HCT116 (cell line): Measurements from ENCODE around the gene MTUS2. TPM values are rescaled to one million over a fixed set of nuclear protein-coding genes. Genes with fewer than 3 reads are reported as not detected.

Experiments
- ATAC-seq: fragments of 200-7000 bp; cut with Tn5 transposase; 2 replicates; pipeline ENCODE4 v1.9.1; 2020; ENCODE audit warnings: mild to moderate bottlenecking, moderate library complexity
- BruUV-seq: library from RNA; stranded (reverse); fragments of 400-500 nt; replicated peaks from 2 replicates; lab custom pipeline; 2021; lab: Mats Ljungman, UMichigan
- CTCF ChIA-PET: fragments of 300-600 bp; sonication (Branson Sonifier 250); formaldehyde crosslinking; loops from one replicate; lab custom pipeline; 2021; ENCODE audit warnings: antibody characterized with exemption; lab: Charles Lee
- POLR2A ChIA-PET: fragments of 300-600, 350-600 bp; sonication (Branson Sonifier 250); formaldehyde crosslinking; loops from one replicate; lab custom pipeline; 2021; ENCODE audit warnings: antibody characterized with exemption; lab: Charles Lee
- RAD21 ChIA-PET, 2 experiments: fragments of 300-600 bp; sonication (Branson Sonifier 250); formaldehyde crosslinking; loops; one replicate each; lab custom pipeline; 2023; ENCODE audit warnings: low total read pairs in 2 of 2; ENCODE audit not compliant: uncharacterized antibody in 2 of 2, unreplicated experiment in 2 of 2, low non-redundant PET in 1 of 2; lab: Charles Lee
- DNase-seq: peaks from one replicate; pipeline ENCODE4 v3.0.0-alpha.2; 2010; ENCODE audit warnings: low read depth, low spot score
- H2AFZ ChIP-seq: fragments of 200-600 bp; shearing (Covaris generic), sonication (generic); 2 replicates; pipeline ENCODE4 v1.6.1; 2017; ENCODE audit warnings: low read depth, mixed run types, mixed read lengths, antibody characterized with exemption, low read length; ENCODE audit not compliant: poor library complexity, severe bottlenecking
- H3K27ac ChIP-seq: 2 replicates; pipeline ENCODE4 v1.5.1; 2012; ENCODE audit warnings: low read depth, low read length
- H3K27me3 ChIP-seq: fragments of 200-600 bp; sonication (generic); 2 replicates; pipeline ENCODE4 v1.6.1; 2016; ENCODE audit warnings: mixed run types, low read length, mixed read lengths; ENCODE audit not compliant: insufficient read depth
- H3K36me3 ChIP-seq, 2 experiments: fragments of 200-500 bp in 1 of 2; fragments of 200-600 bp in 1 of 2; sonication (Bioruptor generic) in 1 of 2; sonication (generic) in 1 of 2; 2 replicates each; pipeline versions ENCODE4 v1.5.1 to v1.6.1; 2014 to 2016; ENCODE audit warnings: low read length in 2 of 2, inconsistent platforms in 1 of 2, mixed read lengths in 1 of 2, mixed run types in 1 of 2; ENCODE audit not compliant: insufficient read depth in 2 of 2, control insufficient read depth in 1 of 2
- H3K4me1 ChIP-seq, 2 experiments: fragments of 200-600 bp in 1 of 2; sonication (generic) in 1 of 2; 2 replicates each; pipeline versions ENCODE4 v1.5.1 to v1.6.1; 2012 to 2017; ENCODE audit warnings: low read length in 2 of 2, inconsistent platforms in 1 of 2, mild to moderate bottlenecking in 1 of 2, mixed read lengths in 1 of 2, mixed run types in 1 of 2, moderate library complexity in 1 of 2; ENCODE audit not compliant: insufficient read depth in 2 of 2, control insufficient read depth in 1 of 2
- H3K4me2 ChIP-seq: fragments of 200-600 bp; sonication (generic); 2 replicates; pipeline ENCODE4 v1.6.1; 2017; ENCODE audit warnings: mixed run types, low read length, mixed read lengths
- H3K4me3 ChIP-seq, 2 experiments: fragments of 200-600 bp in 1 of 2; sonication (generic) in 1 of 2; replicated peaks in 1 of 2; 2 replicates each; pipeline ENCODE4 v1.5.1; 2011 to 2016; ENCODE audit warnings: low read length in 2 of 2, control low read depth in 1 of 2, low read depth in 1 of 2, mild to moderate bottlenecking in 1 of 2, mixed read lengths in 1 of 2, mixed run types in 1 of 2
- H3K79me2 ChIP-seq: fragments of 200-600 bp; sonication (generic); 2 replicates; pipeline ENCODE4 v1.6.1; 2017; ENCODE audit warnings: mild to moderate bottlenecking, mixed run types, low read length, moderate library complexity, mixed read lengths; ENCODE audit not compliant: insufficient read depth
- H3K9ac ChIP-seq: fragments of 200-600 bp; sonication (generic); 2 replicates; pipeline ENCODE4 v1.6.1; 2016; ENCODE audit warnings: low read length, mixed read lengths
- H3K9me2 ChIP-seq: fragments of 200-600 bp; sonication (generic), shearing (Covaris generic); 2 replicates; pipeline ENCODE4 v1.6.1; 2017; ENCODE audit warnings: mixed run types, mild to moderate bottlenecking, moderate library complexity; ENCODE audit not compliant: insufficient read depth
- H3K9me3 ChIP-seq, 2 experiments: fragments of 200-500 bp in 1 of 2; fragments of 200-600 bp in 1 of 2; sonication (Bioruptor generic) in 1 of 2; sonication (generic) in 1 of 2; 2 replicates each; pipeline ENCODE4 v1.6.1; 2014 to 2017; ENCODE audit warnings: low read length in 2 of 2, mixed read lengths in 2 of 2, inconsistent platforms in 1 of 2, low read depth in 1 of 2, mild to moderate bottlenecking in 1 of 2, mixed run types in 1 of 2, moderate library complexity in 1 of 2; ENCODE audit not compliant: control insufficient read depth in 1 of 2, insufficient read depth in 1 of 2
- H4K20me1 ChIP-seq: fragments of 200-600 bp; sonication (generic), shearing (Covaris generic); 2 replicates; pipeline ENCODE4 v1.6.1; 2017; ENCODE audit warnings: mixed run types, mild to moderate bottlenecking, moderate library complexity; ENCODE audit not compliant: insufficient read depth
- CBX3 ChIP-seq: IDR thresholded peaks from 2 replicates; pipeline ENCODE4 v1.6.1; 2012; ENCODE audit warnings: low read depth
- ELF1 ChIP-seq: IDR thresholded peaks from 2 replicates; pipeline ENCODE4 v1.6.1; 2012; ENCODE audit warnings: low read depth, borderline replicate concordance
- SIN3A ChIP-seq: IDR thresholded peaks from 2 replicates; pipeline ENCODE4 v1.6.1; 2012; ENCODE audit warnings: low read depth
- SRF ChIP-seq: IDR thresholded peaks from 2 replicates; pipeline ENCODE4 v1.6.1; 2012; ENCODE audit warnings: low read depth
- ZFX ChIP-seq: fragments of 450-650 bp; IDR thresholded peaks from 2 replicates; pipeline ENCODE4 v1.6.1; 2017
- intact Hi-C: fragments of 100-400 bp; cut with micrococcal nuclease; formaldehyde crosslinking; loops from 2 replicates; pipeline ENCODE4 v1.10.0; 2022
- total RNA-seq: library from RNA; stranded (reverse); gene quantifications from one replicate; pipeline ENCODE4 v1.2.1, GENCODE V29; 2021; ENCODE audit not compliant: unreplicated experiment
- TF ChIP-seq, protein P1 (sequence below), 3 experiments: fragments of 200-600 bp in 1 of 3; sonication (generic) in 1 of 3; IDR thresholded peaks in 2 of 3; conservative IDR thresholded peaks in 1 of 3; 2 replicates each; pipeline ENCODE4 v1.5.1; 2012 to 2017; ENCODE audit warnings: low read depth in 2 of 3, low read length in 2 of 3, antibody characterized with exemption in 1 of 3, borderline replicate concordance in 1 of 3, control low read depth in 1 of 3, mild to moderate bottlenecking in 1 of 3, mixed read lengths in 1 of 3, mixed run types in 1 of 3, moderate library complexity in 1 of 3; ENCODE audit not compliant: insufficient read depth in 1 of 3

Gene MTUS2
- total RNA-seq, 1 experiment from 2014 or later = 0.02 TPM

DNA sequence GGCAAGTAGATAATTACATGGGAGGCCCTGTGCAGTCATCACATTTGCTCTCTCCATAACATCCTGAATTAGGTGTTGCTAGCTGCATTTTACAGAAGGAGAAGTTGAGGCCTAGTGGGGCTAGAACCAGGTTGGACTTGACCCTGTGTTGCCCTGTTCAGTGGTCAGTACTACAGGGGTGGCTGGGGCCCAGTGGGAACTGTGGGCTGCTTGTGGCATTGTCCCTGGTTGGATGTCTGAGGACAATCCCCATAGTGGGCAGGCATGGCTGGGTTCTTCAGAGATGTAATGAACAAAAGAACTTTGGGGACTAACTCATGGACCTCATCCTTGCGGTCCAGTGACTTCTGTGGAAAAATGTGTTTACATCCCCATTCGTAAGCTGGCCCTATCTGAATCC is 38.9 kb downstream of the MTUS2 start:
- Histone ChIP-seq H3K27ac (no peak overlapping the region), H3K9me2 (no peaks in the 10 kb centered on the region), H3K79me2 (no peaks in the 10 kb centered on the region), H3K9me3 (no peaks in the 10 kb centered on the region), H4K20me1 (no peaks in the 10 kb centered on the region), H3K4me1 (no peaks in the 10 kb centered on the region), H3K9ac (no peak overlapping the region), H2AFZ (no peak overlapping the region), H3K27me3 (peaks cover 59% of the 10 kb centered on the region)
- CTCF ChIA-PET = no interaction called here
- DNase-seq = no peak
- RAD21 ChIA-PET = no interaction called here
- ATAC-seq = no peak
- no TSS peak for BruUV-seq
- TF ChIP-seq SIN3A (no peak), CBX3 (no peak), ZFX (no peak)
- TF ChIP-seq, protein P1, sequence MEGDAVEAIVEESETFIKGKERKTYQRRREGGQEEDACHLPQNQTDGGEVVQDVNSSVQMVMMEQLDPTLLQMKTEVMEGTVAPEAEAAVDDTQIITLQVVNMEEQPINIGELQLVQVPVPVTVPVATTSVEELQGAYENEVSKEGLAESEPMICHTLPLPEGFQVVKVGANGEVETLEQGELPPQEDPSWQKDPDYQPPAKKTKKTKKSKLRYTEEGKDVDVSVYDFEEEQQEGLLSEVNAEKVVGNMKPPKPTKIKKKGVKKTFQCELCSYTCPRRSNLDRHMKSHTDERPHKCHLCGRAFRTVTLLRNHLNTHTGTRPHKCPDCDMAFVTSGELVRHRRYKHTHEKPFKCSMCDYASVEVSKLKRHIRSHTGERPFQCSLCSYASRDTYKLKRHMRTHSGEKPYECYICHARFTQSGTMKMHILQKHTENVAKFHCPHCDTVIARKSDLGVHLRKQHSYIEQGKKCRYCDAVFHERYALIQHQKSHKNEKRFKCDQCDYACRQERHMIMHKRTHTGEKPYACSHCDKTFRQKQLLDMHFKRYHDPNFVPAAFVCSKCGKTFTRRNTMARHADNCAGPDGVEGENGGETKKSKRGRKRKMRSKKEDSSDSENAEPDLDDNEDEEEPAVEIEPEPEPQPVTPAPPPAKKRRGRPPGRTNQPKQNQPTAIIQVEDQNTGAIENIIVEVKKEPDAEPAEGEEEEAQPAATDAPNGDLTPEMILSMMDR (IDR thresholded peaks at IDR 0.05 in 2 of 3, conservative IDR thresholded peaks at IDR 0.05 in 1 of 3; ENCODE audit: borderline replicate concordance in 1 of 3, insufficient read depth in 1 of 3, low read depth in 2 of 3, low read length in 2 of 3) = no peak
- TF ChIP-seq, all 23 proteins: peak for 0
- Histone ChIP-seq H3K36me3 (no peaks in the 10 kb centered on the region), H3K4me2 (no peak overlapping the region), H3K4me3 (no peak overlapping the region)
- POLR2A ChIA-PET = no interaction called here
- intact Hi-C loops = no loop called here

DNA sequence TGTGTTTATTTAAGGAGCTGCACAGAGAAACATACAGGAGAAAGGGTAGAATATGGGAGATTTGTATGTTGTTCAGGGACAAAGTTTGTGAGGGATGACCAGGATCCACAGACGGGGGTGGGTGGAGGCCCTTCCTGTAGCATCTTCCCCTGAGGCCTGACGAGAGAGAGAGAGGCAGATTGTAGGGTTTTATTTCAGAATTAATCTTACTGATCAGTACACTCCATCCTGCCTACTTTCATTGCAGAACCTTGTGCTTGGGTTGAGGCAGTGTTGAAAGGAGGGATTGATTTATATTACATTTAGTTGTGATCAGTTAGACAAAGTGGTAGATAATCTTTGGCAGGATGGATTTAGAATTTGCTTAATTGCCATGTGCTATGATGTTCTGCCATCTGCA is 39.6 kb downstream of the MTUS2 start:
- no peaks in the 10 kb centered on the region for H3K79me2 ChIP-seq
- ATAC-seq (no peak), DNase-seq (no peak)
- no TSS peak for BruUV-seq
- no peaks in the 10 kb centered on the region for H3K36me3 ChIP-seq
- CTCF ChIA-PET = no interaction called here
- no peak overlapping the region for H3K9ac ChIP-seq
- peaks cover 57% of the 10 kb centered on the region for H3K27me3 ChIP-seq
- no peaks in the 10 kb centered on the region for H3K9me3 ChIP-seq
- H3K9me2 ChIP-seq = no peaks in the 10 kb centered on the region
- no peak overlapping the region for H3K4me2 ChIP-seq
- intact Hi-C loops = no loop called here
- H2AFZ ChIP-seq = no peak overlapping the region
- H3K4me1 ChIP-seq = no peaks in the 10 kb centered on the region
- H3K27ac ChIP-seq = no peak overlapping the region
- no peaks in the 10 kb centered on the region for H4K20me1 ChIP-seq
- POLR2A ChIA-PET = no interaction called here
- RAD21 ChIA-PET = no interaction called here
- H3K4me3 ChIP-seq = no peak overlapping the region
- TF ChIP-seq ELF1 = no peak
- no peak for TF ChIP-seq SRF
